GM12872 (cell line): ENCODE results near the gene RAB11FIP4.

Experiments used
- CTCF ChIP-seq: IDR thresholded peaks from 3 replicates; pipeline ENCODE4 v1.5.1; 2011; ENCODE audit warnings: low read depth, mild to moderate bottlenecking, low read length, moderate library complexity; ENCODE audit not compliant: insufficient read depth

The RAB11FIP4 gene

GRCh38 chr17:31389657-31390381 is 1.7 kb upstream of the RAB11FIP4 start:
- no peak for TF ChIP-seq CTCF

GRCh38 chr17:31390426-31390747 is 1.1 kb upstream of the RAB11FIP4 start:
- no peak for TF ChIP-seq CTCF

- TF ChIP-seq CTCF: no peak
Measured at GRCh38 chr17:31390748-31391495, 553 bp upstream of the RAB11FIP4 start.

GRCh38 chr17:31392002-31392855 is 754 bp downstream of the RAB11FIP4 start:
- no peak for TF ChIP-seq CTCF

GRCh38 chr17:31392856-31393748 is 1.6 kb downstream of the RAB11FIP4 start:
- TF ChIP-seq CTCF: no peak

- no peak for TF ChIP-seq CTCF
Measured at GRCh38 chr17:31393749-31394146, 2.3 kb downstream of the RAB11FIP4 start.
